ENCODE measurements around the gene CDK5RAP1. TPM values are rescaled to one million over a fixed set of nuclear protein-coding genes. Genes with fewer than 3 reads are reported as not detected.

The CDK5RAP1 gene
- total and polyA plus RNA-seq, 2 experiments from 2014 or later = 18.3 to 24.9 TPM

DNA sequence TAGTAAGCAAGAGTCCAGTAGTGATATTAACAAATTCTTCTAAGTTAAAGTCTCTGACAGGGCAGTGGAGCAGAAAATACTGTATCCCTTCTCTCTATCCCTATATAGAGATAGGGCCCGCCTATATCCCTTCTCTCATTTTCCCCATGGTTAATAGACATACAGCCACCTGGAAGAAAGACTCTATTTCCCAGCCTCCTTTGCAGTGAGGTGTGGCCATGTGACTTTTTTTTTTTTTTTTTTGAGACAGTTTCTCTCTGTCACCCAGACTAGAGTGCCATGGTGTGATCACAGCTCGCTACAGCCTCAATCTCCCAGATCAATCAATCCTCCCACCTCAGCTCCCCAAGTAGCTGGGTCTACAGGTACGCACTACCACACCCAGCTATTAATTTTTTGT is 16.7 kb upstream of the CDK5RAP1 start:
- Histone ChIP-seq H3K36me3 (ENCODE audit: low read depth) (no peaks in the 10 kb centered on the region), H3K27ac (no peak overlapping the region), H3K27me3 (replicated peaks; ENCODE audit: insufficient read depth) (no peaks in the 10 kb centered on the region), H2AFZ (no peak overlapping the region), H3K79me2 (ENCODE audit: insufficient read depth) (no peaks in the 10 kb centered on the region), H3K4me3 (no peak overlapping the region), H3K9me2 (ENCODE audit: insufficient read depth) (no peaks in the 10 kb centered on the region), H3K9ac (no peak overlapping the region), H3K4me2 (ENCODE audit: unreplicated experiment) (no peak overlapping the region), H4K20me1 (ENCODE audit: insufficient read depth) (no peaks in the 10 kb centered on the region), H3F3A (ENCODE audit: insufficient read depth) (peaks cover 8% of the 10 kb centered on the region; the same call in 1 of the 2 replicates), H3K9me3 (ENCODE audit: low read depth) (no peaks in the 10 kb centered on the region), H3K4me1 (ENCODE audit: insufficient read depth) (peaks cover 9% of the 10 kb centered on the region)
- TF ChIP-seq EZH2phosphoT487 (IDR thresholded peaks at IDR 0.05; ENCODE audit: insufficient read depth, low read depth) = no peak
- no peak for TF ChIP-seq EZH2 (IDR thresholded peaks at IDR 0.05; ENCODE audit: insufficient read depth, poor library complexity, severe bottlenecking)
- in situ Hi-C loops (cut with MboI) = no loop called here
- DNase-seq = no peak
- 95% methylated on average over 3 of the region's 3 CpGs for WGBS, 2 experiments (ENCODE audit: low coverage in 1 of 2, low lambda C conversion rate in 2 of 2, missing lambda C conversion rate in 2 of 2)

DNA sequence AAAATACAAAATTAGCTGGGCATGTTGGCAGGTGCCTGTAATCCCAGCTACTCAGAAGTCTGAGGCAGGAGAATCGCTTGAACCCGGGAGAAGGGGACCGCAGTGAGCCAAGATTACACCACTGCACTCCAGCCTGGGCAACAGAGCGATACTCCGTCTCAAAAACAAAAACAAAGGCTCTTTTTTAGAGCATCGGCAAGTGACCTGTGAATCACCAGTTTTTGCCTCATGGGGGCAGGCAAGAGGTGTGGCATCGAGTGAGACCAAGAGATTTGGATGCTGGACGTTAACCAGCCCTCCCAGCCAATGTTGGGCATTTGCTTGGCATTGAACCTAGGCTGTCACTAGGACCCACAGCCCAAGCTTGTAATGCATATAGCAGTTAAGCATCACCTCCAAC is 14.6 kb upstream of the CDK5RAP1 start:
- H3K9ac ChIP-seq = no peak overlapping the region
- H3K4me2 ChIP-seq (ENCODE audit: unreplicated experiment) = no peak overlapping the region
- no peaks in the 10 kb centered on the region for H3K9me3 ChIP-seq (ENCODE audit: low read depth)
- 0 out of 2 replicates have a peak, but pooled peaks cover 4% of the 10 kb centered on the region for H3K4me1 ChIP-seq (ENCODE audit: insufficient read depth)
- 49 to 53% methylated on average over 8 of the region's 8 CpGs for WGBS, 2 experiments (ENCODE audit: low coverage in 1 of 2, low lambda C conversion rate in 2 of 2, missing lambda C conversion rate in 2 of 2)
- no peak overlapping the region for H2AFZ ChIP-seq
- no peaks in the 10 kb centered on the region for H3F3A ChIP-seq (ENCODE audit: insufficient read depth)
- H3K79me2 ChIP-seq (ENCODE audit: insufficient read depth) = no peaks in the 10 kb centered on the region
- no peak overlapping the region for H3K27ac ChIP-seq
- no peaks in the 10 kb centered on the region for H3K9me2 ChIP-seq (ENCODE audit: insufficient read depth)
- no peaks in the 10 kb centered on the region for H4K20me1 ChIP-seq (ENCODE audit: insufficient read depth)
- peak; percentile 67 for DNase-seq
- in situ Hi-C loops (cut with MboI) = no loop called here
- H3K27me3 ChIP-seq (replicated peaks; ENCODE audit: insufficient read depth) = no peaks in the 10 kb centered on the region
- no peak overlapping the region for H3K4me3 ChIP-seq
- no peaks in the 10 kb centered on the region for H3K36me3 ChIP-seq (ENCODE audit: low read depth)
- no peak for TF ChIP-seq EZH2 (IDR thresholded peaks at IDR 0.05; ENCODE audit: insufficient read depth, poor library complexity, severe bottlenecking)
- TF ChIP-seq EZH2phosphoT487 (IDR thresholded peaks at IDR 0.05; ENCODE audit: insufficient read depth, low read depth) = no peak

DNA sequence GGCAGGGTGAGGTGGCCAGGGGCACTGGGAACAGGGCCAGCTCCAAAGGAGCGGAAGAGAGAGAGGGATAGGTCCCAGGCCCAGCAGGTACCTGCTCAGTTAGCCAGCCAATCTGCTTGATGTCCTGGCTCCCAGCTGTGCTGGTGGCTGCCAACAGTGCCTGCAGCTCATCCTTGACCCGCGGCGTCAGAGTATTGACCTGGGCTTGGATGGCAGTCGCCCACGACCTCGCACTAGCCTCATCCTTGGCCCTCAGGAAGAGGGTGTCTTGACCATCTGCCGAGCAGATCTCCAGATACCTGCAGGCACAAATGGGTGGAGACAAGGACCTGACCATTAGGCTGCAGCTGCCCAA is 11.1 kb upstream of the CDK5RAP1 start:
- Histone ChIP-seq H3K27me3 (replicated peaks; ENCODE audit: insufficient read depth) (no peaks in the 10 kb centered on the region), H4K20me1 (ENCODE audit: insufficient read depth) (no peaks in the 10 kb centered on the region), H2AFZ (no peak overlapping the region), H3K4me1 (ENCODE audit: insufficient read depth) (0 out of 2 replicates have a peak, but pooled peaks cover 4% of the 10 kb centered on the region), H3K79me2 (ENCODE audit: insufficient read depth) (no peaks in the 10 kb centered on the region), H3K4me3 (no peak overlapping the region), H3K9me2 (ENCODE audit: insufficient read depth) (no peaks in the 10 kb centered on the region), H3K4me2 (ENCODE audit: unreplicated experiment) (no peak overlapping the region), H3K27ac (no peak overlapping the region), H3K9me3 (ENCODE audit: low read depth) (no peaks in the 10 kb centered on the region), H3K36me3 (ENCODE audit: low read depth) (no peaks in the 10 kb centered on the region), H3F3A (ENCODE audit: insufficient read depth) (no peaks in the 10 kb centered on the region), H3K9ac (no peak overlapping the region)
- TF ChIP-seq EZH2 (IDR thresholded peaks at IDR 0.05; ENCODE audit: insufficient read depth, poor library complexity, severe bottlenecking) (no peak), EZH2phosphoT487 (IDR thresholded peaks at IDR 0.05; ENCODE audit: insufficient read depth, low read depth) (no peak)
- in situ Hi-C loops (cut with MboI) = no loop called here
- no peak for DNase-seq
- 96 to 99% methylated on average over 7 to 8 of the region's 8 CpGs for WGBS, 2 experiments (ENCODE audit: low coverage in 1 of 2, low lambda C conversion rate in 2 of 2, missing lambda C conversion rate in 2 of 2)

DNA sequence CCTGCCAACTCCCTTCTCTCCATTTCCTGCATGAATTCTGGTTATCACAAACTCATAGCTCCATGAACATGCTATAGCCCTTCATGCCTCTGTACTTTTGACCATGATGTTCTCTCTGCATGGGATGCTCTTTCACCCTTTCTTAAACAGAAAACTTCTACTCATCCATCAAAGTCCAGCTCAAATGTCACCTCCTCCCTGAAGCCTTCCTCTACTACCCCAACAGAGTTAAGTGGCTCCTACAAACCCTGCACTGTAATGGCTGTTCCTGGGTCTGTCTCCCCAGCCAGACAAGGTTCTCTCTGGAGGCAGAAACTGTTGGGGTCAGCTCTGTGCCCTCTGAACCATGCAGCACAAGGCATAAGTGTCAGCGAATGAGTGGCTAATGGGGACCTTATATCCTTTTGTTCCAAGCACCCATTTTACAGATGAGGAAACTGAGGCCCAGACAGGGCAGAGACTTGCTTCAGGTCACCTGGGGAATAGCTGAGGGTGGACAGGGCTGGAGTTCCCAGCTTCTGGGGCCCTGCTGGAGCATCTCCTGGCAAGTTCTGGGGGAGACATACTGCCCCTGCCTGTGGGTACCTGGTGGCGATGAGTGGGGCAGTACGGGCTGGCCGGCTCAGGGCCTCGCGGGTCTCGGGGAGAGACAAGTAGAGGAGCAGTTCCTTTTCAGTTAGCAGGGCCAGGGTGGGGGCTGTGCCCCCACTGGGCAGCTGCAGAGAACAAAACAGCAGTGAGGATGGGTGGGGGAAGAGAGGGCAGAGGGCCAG is 10.6 kb upstream of the CDK5RAP1 start:
- no peaks in the 10 kb centered on the region for H3K27me3 ChIP-seq (replicated peaks; ENCODE audit: insufficient read depth)
- TF ChIP-seq EZH2phosphoT487 (IDR thresholded peaks at IDR 0.05; ENCODE audit: insufficient read depth, low read depth) (no peak), EZH2 (IDR thresholded peaks at IDR 0.05; ENCODE audit: insufficient read depth, poor library complexity, severe bottlenecking) (no peak)
- 98% methylated on average over 7 of the region's 7 CpGs for WGBS, 2 experiments (ENCODE audit: low coverage in 1 of 2, low lambda C conversion rate in 2 of 2, missing lambda C conversion rate in 2 of 2)
- no peak overlapping the region for H3K4me2 ChIP-seq (ENCODE audit: unreplicated experiment)
- H3K79me2 ChIP-seq (ENCODE audit: insufficient read depth) = no peaks in the 10 kb centered on the region
- H2AFZ ChIP-seq = no peak overlapping the region
- no peaks in the 10 kb centered on the region for H3K9me2 ChIP-seq (ENCODE audit: insufficient read depth)
- 0 out of 2 replicates have a peak, but pooled peaks cover 4% of the 10 kb centered on the region for H3K4me1 ChIP-seq (ENCODE audit: insufficient read depth)
- no peak overlapping the region for H3K4me3 ChIP-seq
- no peak for DNase-seq
- in situ Hi-C loops (cut with MboI) = no loop called here
- no peaks in the 10 kb centered on the region for H4K20me1 ChIP-seq (ENCODE audit: insufficient read depth)
- no peaks in the 10 kb centered on the region for H3K36me3 ChIP-seq (ENCODE audit: low read depth)
- no peak overlapping the region for H3K27ac ChIP-seq
- H3F3A ChIP-seq (ENCODE audit: insufficient read depth) = 0 out of 2 replicates have a peak, but pooled peaks cover 3% of the 10 kb centered on the region
- no peaks in the 10 kb centered on the region for H3K9me3 ChIP-seq (ENCODE audit: low read depth)
- H3K9ac ChIP-seq = no peak overlapping the region

Measured in GM23248 (cell line).